Panc1 (cell line): ENCODE data around the gene NPPC. TPM values are rescaled to one million over a fixed set of nuclear protein-coding genes. Genes with fewer than 3 reads are reported as not detected.

ENCODE experiments used
- ATAC-seq: fragments of 200-7000 bp; cut with Tn5 transposase; 2 replicates; pipeline ENCODE4 v1.9.1; 2020; ENCODE audit warnings: mild to moderate bottlenecking, moderate library complexity
- BruUV-seq: library from RNA; stranded (reverse); fragments of 400-500 nt; replicated peaks from 2 replicates; lab custom pipeline; 2021; lab: Mats Ljungman, UMichigan
- CTCF ChIA-PET: fragments of 300-600 bp; sonication (Branson Sonifier 250); formaldehyde crosslinking; loops from one replicate; lab custom pipeline; 2022; ENCODE audit warnings: antibody characterized with exemption; lab: Charles Lee
- POLR2A ChIA-PET: fragments of 300-600 bp; sonication (Branson Sonifier 250); formaldehyde crosslinking; loops from one replicate; lab custom pipeline; 2022; ENCODE audit warnings: antibody characterized with exemption; lab: Charles Lee
- DNase-seq: peaks from one replicate; pipeline ENCODE4 v3.0.0-alpha.2; 2010; ENCODE audit warnings: low read depth, low spot score
- H3K27ac ChIP-seq: 2 replicates; pipeline ENCODE4 v1.5.1; 2011; ENCODE audit warnings: mild to moderate bottlenecking, low read length, inconsistent platforms
- H3K27me3 ChIP-seq: fragments of 200-500 bp; sonication (Bioruptor generic); 2 replicates; pipeline ENCODE4 v1.6.0; 2014; ENCODE audit warnings: low read length, inconsistent platforms; ENCODE audit not compliant: control insufficient read depth, insufficient read depth
- H3K36me3 ChIP-seq: fragments of 200-500 bp; sonication (Bioruptor generic); 2 replicates; pipeline ENCODE4 v1.5.1; 2014; ENCODE audit warnings: inconsistent platforms, mild to moderate bottlenecking, low read length, moderate library complexity; ENCODE audit not compliant: control insufficient read depth, insufficient read depth
- H3K4me1 ChIP-seq: 2 replicates; pipeline ENCODE4 v1.5.1; 2011; ENCODE audit warnings: inconsistent platforms, mild to moderate bottlenecking, low read length, moderate library complexity; ENCODE audit not compliant: control insufficient read depth, insufficient read depth
- H3K4me3 ChIP-seq, 2 experiments: 2 replicates each; pipeline ENCODE4 v1.5.1; 2011 to 2012; ENCODE audit warnings: low read depth in 2 of 2, low read length in 2 of 2, mild to moderate bottlenecking in 2 of 2, inconsistent platforms in 1 of 2, moderate library complexity in 1 of 2
- H3K9me3 ChIP-seq: fragments of 200-500 bp; sonication (Bioruptor generic); 2 replicates; pipeline ENCODE4 v1.5.1; 2014; ENCODE audit warnings: low read depth, mild to moderate bottlenecking, inconsistent platforms, low read length, moderate library complexity; ENCODE audit not compliant: control insufficient read depth, insufficient read depth
- CTCF ChIP-seq: fragments of 450-650 bp; IDR thresholded peaks from 2 replicates; pipeline ENCODE4 v1.5.1; 2017; ENCODE audit warnings: mild to moderate bottlenecking
- POLR2AphosphoS5 ChIP-seq: IDR thresholded peaks from 2 replicates; pipeline ENCODE4 v1.6.1; 2012; ENCODE audit warnings: mild to moderate bottlenecking, low read depth, low read length, moderate library complexity
- SIN3A ChIP-seq: IDR thresholded peaks from 2 replicates; pipeline ENCODE4 v1.6.1; 2012; ENCODE audit warnings: low read depth, mild to moderate bottlenecking, low read length, moderate library complexity, borderline replicate concordance; ENCODE audit not compliant: insufficient read depth
- TCF7L2 ChIP-seq: IDR thresholded peaks from 2 replicates; pipeline ENCODE4 v1.6.1; 2011; ENCODE audit warnings: mild to moderate bottlenecking, low read depth, low read length, inconsistent platforms
- in situ Hi-C: cut with HindIII; loops from 2 replicates; pipeline ENCODE4 v1.10.0; 2016; ENCODE audit warnings: low sequenced_read_pairs, low pct_unique_long_range_greater_than_20kb
- intact Hi-C: fragments of 100-400 bp; cut with micrococcal nuclease; formaldehyde crosslinking; loops from one replicate; pipeline ENCODE4 v1.10.0; 2022; ENCODE audit not compliant: unreplicated experiment
- total RNA-seq: library from RNA; stranded (reverse); gene quantifications from one replicate; pipeline ENCODE4 v1.2.1, GENCODE V29; 2021; ENCODE audit not compliant: unreplicated experiment
- TF ChIP-seq, protein P1 (sequence below), 2 experiments: IDR thresholded peaks; 2 replicates each; pipeline ENCODE4 v1.6.1; 2011 to 2012; ENCODE audit warnings: low read depth in 2 of 2, control low read depth in 1 of 2, low read length in 1 of 2, mild to moderate bottlenecking in 1 of 2, moderate library complexity in 1 of 2; ENCODE audit not compliant: insufficient read depth in 1 of 2

The NPPC gene
- total RNA-seq, 1 experiment from 2014 or later: 1.1 TPM

DNA sequence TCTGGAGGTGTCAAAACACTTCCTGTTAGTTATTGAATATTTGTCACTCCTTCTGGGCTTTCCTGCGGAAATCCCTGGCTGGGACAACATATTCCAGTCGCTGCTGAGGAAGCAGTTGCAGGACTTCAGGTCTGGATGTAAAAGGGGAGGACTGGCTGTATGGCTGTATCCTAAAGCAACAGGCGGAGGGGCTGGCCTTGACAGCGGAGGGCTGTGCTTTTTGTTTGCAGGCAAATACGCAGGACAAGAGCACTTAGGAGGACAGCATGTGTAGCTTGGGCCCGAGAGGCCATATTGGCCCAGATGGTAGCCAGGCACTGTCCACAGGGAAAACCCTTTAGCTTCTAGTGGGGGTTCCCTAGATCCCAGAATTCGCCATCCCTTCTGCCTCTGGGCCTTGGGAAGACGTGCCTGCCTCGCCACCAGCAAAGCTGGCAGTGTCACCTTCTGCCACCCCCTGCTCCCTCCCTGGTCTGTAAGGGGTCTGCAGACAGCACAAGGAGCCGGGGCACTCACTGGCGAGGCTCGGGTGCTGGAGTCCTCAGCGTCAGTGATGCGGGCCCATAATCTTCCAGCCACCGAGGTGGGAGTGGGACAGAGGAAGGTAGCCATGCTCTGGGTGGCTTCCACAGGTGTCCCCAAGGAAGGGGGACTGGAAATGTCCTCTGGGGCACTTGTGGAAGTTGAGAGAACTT lies 6.7 kb downstream of the NPPC start:
- BruUV-seq: no TSS peak
- DNase-seq (no peak), ATAC-seq (no peak)
- Histone ChIP-seq H3K4me3 (no peak overlapping the region), H3K4me1 (no peaks in the 10 kb centered on the region), H3K27ac (no peak overlapping the region), H3K27me3 (no peaks in the 10 kb centered on the region), H3K9me3 (no peaks in the 10 kb centered on the region), H3K36me3 (no peaks in the 10 kb centered on the region)
- TF ChIP-seq, protein P1, sequence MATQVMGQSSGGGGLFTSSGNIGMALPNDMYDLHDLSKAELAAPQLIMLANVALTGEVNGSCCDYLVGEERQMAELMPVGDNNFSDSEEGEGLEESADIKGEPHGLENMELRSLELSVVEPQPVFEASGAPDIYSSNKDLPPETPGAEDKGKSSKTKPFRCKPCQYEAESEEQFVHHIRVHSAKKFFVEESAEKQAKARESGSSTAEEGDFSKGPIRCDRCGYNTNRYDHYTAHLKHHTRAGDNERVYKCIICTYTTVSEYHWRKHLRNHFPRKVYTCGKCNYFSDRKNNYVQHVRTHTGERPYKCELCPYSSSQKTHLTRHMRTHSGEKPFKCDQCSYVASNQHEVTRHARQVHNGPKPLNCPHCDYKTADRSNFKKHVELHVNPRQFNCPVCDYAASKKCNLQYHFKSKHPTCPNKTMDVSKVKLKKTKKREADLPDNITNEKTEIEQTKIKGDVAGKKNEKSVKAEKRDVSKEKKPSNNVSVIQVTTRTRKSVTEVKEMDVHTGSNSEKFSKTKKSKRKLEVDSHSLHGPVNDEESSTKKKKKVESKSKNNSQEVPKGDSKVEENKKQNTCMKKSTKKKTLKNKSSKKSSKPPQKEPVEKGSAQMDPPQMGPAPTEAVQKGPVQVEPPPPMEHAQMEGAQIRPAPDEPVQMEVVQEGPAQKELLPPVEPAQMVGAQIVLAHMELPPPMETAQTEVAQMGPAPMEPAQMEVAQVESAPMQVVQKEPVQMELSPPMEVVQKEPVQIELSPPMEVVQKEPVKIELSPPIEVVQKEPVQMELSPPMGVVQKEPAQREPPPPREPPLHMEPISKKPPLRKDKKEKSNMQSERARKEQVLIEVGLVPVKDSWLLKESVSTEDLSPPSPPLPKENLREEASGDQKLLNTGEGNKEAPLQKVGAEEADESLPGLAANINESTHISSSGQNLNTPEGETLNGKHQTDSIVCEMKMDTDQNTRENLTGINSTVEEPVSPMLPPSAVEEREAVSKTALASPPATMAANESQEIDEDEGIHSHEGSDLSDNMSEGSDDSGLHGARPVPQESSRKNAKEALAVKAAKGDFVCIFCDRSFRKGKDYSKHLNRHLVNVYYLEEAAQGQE (IDR thresholded peaks at IDR 0.05; ENCODE audit: insufficient read depth in 1 of 2, low read depth in 2 of 2, low read length in 1 of 2): no peak
- TF ChIP-seq TCF7L2 (no peak), POLR2AphosphoS5 (no peak), CTCF (no peak), SIN3A (no peak)
- CTCF ChIA-PET: interaction anchor here (0.6 kb wide), 1 partner anchor 416 kb away, joined by 6 read pairs; no protein-coding TSS in a partner anchor
- in situ Hi-C loops: no loop called here
- POLR2A ChIA-PET: interaction anchor here (0.6 kb wide), 1 partner anchor 23 kb away, joined by 3 read pairs; no protein-coding TSS in a partner anchor
- intact Hi-C loops: no loop called here

- in situ Hi-C loops (no loop called here), intact Hi-C loops (no loop called here)
- H3K9me3 ChIP-seq: no peaks in the 10 kb centered on the region
- no peaks in the 10 kb centered on the region for H3K27me3 ChIP-seq
- H3K27ac ChIP-seq: no peak overlapping the region
- ChIA-PET POLR2A (no interaction called here), CTCF (interaction anchor here (0.6 to 0.7 kb wide), 2 partner anchors 274 to 417 kb away, joined by 5 to 6 read pairs; no protein-coding TSS in a partner anchor)
- no TSS peak for BruUV-seq
- H3K4me1 ChIP-seq: no peaks in the 10 kb centered on the region
- ATAC-seq (no peak), DNase-seq (no peak)
- H3K36me3 ChIP-seq: no peaks in the 10 kb centered on the region
- H3K4me3 ChIP-seq: no peak overlapping the region
- TF ChIP-seq CTCF (no peak), POLR2AphosphoS5 (no peak), TCF7L2 (no peak), SIN3A (no peak)
- TF ChIP-seq, protein P1 (IDR thresholded peaks at IDR 0.05; ENCODE audit: insufficient read depth in 1 of 2, low read depth in 2 of 2, low read length in 1 of 2): no peak
Observed at GRCh38 chr2:231918501-231919330, 7.5 kb downstream of the NPPC start.
